Epithelial cell of prostate (primary cell): ENCODE measurements around the gene LRP8.
A peak's percentile ranks its signal among the peaks of the same experiment; 100 is the strongest.
"Not testable (repeated sequence)": the region's sequence is repeated elsewhere in the genome, so short reads cannot be mapped to it uniquely, and the experiment has no call there.

Experiments
- DNase-seq: peaks from one replicate; pipeline ENCODE4 v3.0.0-alpha.2; 2011; ENCODE audit warnings: low read depth, low spot score
- H3K27ac ChIP-seq: fragments of 450-650 bp; 2 replicates; pipeline ENCODE4 v1.5.1; 2017; ENCODE audit warnings: mild to moderate bottlenecking

LRP8 gene

GRCh38 chr1:53244141-53244540, 83.7 kb downstream of the LRP8 start:
- H3K27ac ChIP-seq, result no peak overlapping the region
- DNase-seq, result no peak

- H3K27ac ChIP-seq, result no peak overlapping the region
- DNase-seq, result no peak
These were observed 85.5 kb downstream of the LRP8 start for GRCh38 chr1:53242381-53242780.

GRCh38 chr1:53241828-53242227, 86.0 kb downstream of the LRP8 start:
- H3K27ac ChIP-seq, result no peak overlapping the region
- no peak for DNase-seq

- peak within 1 kb of the TSS; percentile 64 for H3K27ac ChIP-seq
- DNase-seq, result peak; percentile 73
These were observed 89.4 kb downstream of the LRP8 start, which contains the start of gene MAGOH for GRCh38 chr1:53238197-53239155. TSS of gene MAGOH (minus strand) at chr1:53238518. CDS start at chr1:53238448, 70 bp downstream.

GRCh38 chr1:53237638-53238037, 90.2 kb downstream of the LRP8 start:
- H3K27ac ChIP-seq, result peak overlapping the region; percentile 64
- no peak for DNase-seq

- no peak for DNase-seq
- H3K27ac ChIP-seq, result peak overlapping the region; percentile 89
These were observed 106.9 kb downstream of the LRP8 start for GRCh38 chr1:53220962-53221286.

- peak; percentile 73 for DNase-seq
- H3K27ac ChIP-seq, result peak within 1 kb of the TSS; percentile 89
These were observed 107.5 kb downstream of the LRP8 start, which contains the start of gene CZIB for GRCh38 chr1:53220171-53220961. TSS of gene CZIB (minus strand) at chr1:53220634. CDS start at chr1:53220575, 59 bp downstream.

GRCh38 chr1:53219711-53220110, 108.2 kb downstream of the LRP8 start:
- H3K27ac ChIP-seq, result peak overlapping the region; percentile 89
- DNase-seq, result no peak

- no peak overlapping the region for H3K27ac ChIP-seq
- no peak for DNase-seq
These were observed 109.7 kb downstream of the LRP8 start for GRCh38 chr1:53218201-53218600.

- H3K27ac ChIP-seq, result no peak overlapping the region
- DNase-seq, result no peak
These were observed 113.4 kb downstream of the LRP8 start for GRCh38 chr1:53214376-53214940.

- no peak overlapping the region for H3K27ac ChIP-seq
- DNase-seq, result no peak
These were observed 116.9 kb downstream of the LRP8 start for GRCh38 chr1:53210954-53211353.

GRCh38 chr1:53210352-53210751, 117.5 kb downstream of the LRP8 start:
- DNase-seq, result no peak
- H3K27ac ChIP-seq, result no peak overlapping the region

- no peak for DNase-seq
These were observed 120.1 kb downstream of the LRP8 start for GRCh38 chr1:53207726-53208125.

GRCh38 chr1:53206735-53207379, 121.0 kb downstream of the LRP8 start:
- no peak for DNase-seq
- H3K27ac ChIP-seq, result no peak overlapping the region

More at GRCh38 chr1:53207726-53208125, 120.1 kb downstream of the LRP8 start:
- no peak overlapping the region for H3K27ac ChIP-seq

GRCh38 chr1:53206083-53206685, 121.7 kb downstream of the LRP8 start:
- H3K27ac ChIP-seq, DNase-seq: not testable (repeated sequence)

- DNase-seq, H3K27ac ChIP-seq: not testable (repeated sequence)
These were observed 122.4 kb downstream of the LRP8 start for GRCh38 chr1:53205496-53205895.

GRCh38 chr1:53203466-53203865, 124.4 kb downstream of the LRP8 start:
- DNase-seq, result no peak
- no peak overlapping the region for H3K27ac ChIP-seq

- DNase-seq, result no peak
These were observed 129.6 kb downstream of the LRP8 start for GRCh38 chr1:53198241-53198651.

GRCh38 chr1:53197291-53198200, 130.3 kb downstream of the LRP8 start:
- no peak for DNase-seq
- peak overlapping the region; percentile 80 for H3K27ac ChIP-seq

More at GRCh38 chr1:53198241-53198651, 129.6 kb downstream of the LRP8 start:
- peak overlapping the region; percentile 80 for H3K27ac ChIP-seq
